Neural crest cell (in vitro differentiated cells): ENCODE data around the gene OR2A2. TPM values are rescaled to one million over a fixed set of nuclear protein-coding genes. Genes with fewer than 3 reads are reported as not detected.

Source experiments
- DNase-seq: peaks from one replicate; pipeline ENCODE4 v3.0.0; 2021; ENCODE audit warnings: low read depth, mixed read lengths, low spot score
- H3K27ac Mint-ChIP-seq: one replicate; pipeline ENCODE4 v1.8.0; 2021; ENCODE audit warnings: mild to moderate bottlenecking, mixed read lengths; ENCODE audit not compliant: unreplicated experiment
- H3K27me3 Mint-ChIP-seq: 2 replicates; pipeline ENCODE4 v1.8.0; 2021; ENCODE audit warnings: low read depth, mild to moderate bottlenecking, mixed read lengths
- H3K36me3 Mint-ChIP-seq: 2 replicates; pipeline ENCODE4 v1.8.0; 2021; ENCODE audit warnings: low read depth, mild to moderate bottlenecking, mixed read lengths
- H3K4me1 Mint-ChIP-seq: 2 replicates; pipeline ENCODE4 v1.8.0; 2021; ENCODE audit warnings: mixed read lengths
- H3K4me3 Mint-ChIP-seq: one replicate; pipeline ENCODE4 v1.8.0; 2021; ENCODE audit warnings: mild to moderate bottlenecking, mixed read lengths
- H3K9me3 Mint-ChIP-seq: 2 replicates; pipeline ENCODE4 v1.8.0; 2021; ENCODE audit warnings: mixed read lengths
- CTCF ChIP-seq: fragments of 200-600 bp; sonication (generic); conservative IDR thresholded peaks from 2 replicates; pipeline ENCODE4 v1.5.0; 2021; ENCODE audit warnings: antibody characterized with exemption, mild to moderate bottlenecking
- total RNA-seq: library from RNA; stranded (reverse); gene quantifications from 2 replicates; pipeline ENCODE4 v1.2.1, GENCODE V29; 2021

The OR2A2 gene
- total RNA-seq, 1 donor from 2014 or later, result not detected

- H3K27ac Mint-ChIP-seq, result no peak within 1 kb of the TSS
- TF ChIP-seq CTCF, result no peak
- DNase-seq, result no peak
- H3K4me1 Mint-ChIP-seq, result no peaks in the 10 kb centered on the region
- no peaks in the 10 kb centered on the region for H3K36me3 Mint-ChIP-seq
- H3K4me3 Mint-ChIP-seq, result no peak within 1 kb of the TSS
- peaks cover 7% of the 10 kb centered on the region for H3K27me3 Mint-ChIP-seq
- no peaks in the 10 kb centered on the region for H3K9me3 Mint-ChIP-seq
These were observed 23.4 kb upstream of the OR2A2 start, which contains the start of gene OR2A12 for GRCh38 chr7:144085978-144086377. Gene OR2A12 (plus strand): TSS chr7:144086278. CDS start chr7:144095108, 8,830 bp downstream.

GRCh38 chr7:144086730-144087129 is 22.7 kb upstream of the OR2A2 start:
- no peak for TF ChIP-seq CTCF
- H3K4me3 Mint-ChIP-seq, result no peak overlapping the region
- H3K36me3 Mint-ChIP-seq, result no peaks in the 10 kb centered on the region
- H3K4me1 Mint-ChIP-seq, result no peaks in the 10 kb centered on the region
- H3K9me3 Mint-ChIP-seq, result peaks cover 4% of the 10 kb centered on the region
- H3K27me3 Mint-ChIP-seq, result peaks cover 10% of the 10 kb centered on the region
- DNase-seq, result no peak
- no peak overlapping the region for H3K27ac Mint-ChIP-seq

GRCh38 chr7:144087230-144087629 is 22.2 kb upstream of the OR2A2 start:
- Mint-ChIP-seq H3K9me3 (peaks cover 4% of the 10 kb centered on the region), H3K4me3 (no peak overlapping the region), H3K27me3 (peaks cover 10% of the 10 kb centered on the region), H3K27ac (no peak overlapping the region), H3K36me3 (no peaks in the 10 kb centered on the region), H3K4me1 (no peaks in the 10 kb centered on the region)
- TF ChIP-seq CTCF, result no peak
- no peak for DNase-seq

- Mint-ChIP-seq H3K27me3 (peaks cover 10% of the 10 kb centered on the region), H3K27ac (no peak overlapping the region), H3K9me3 (peaks cover 4% of the 10 kb centered on the region), H3K4me3 (no peak overlapping the region), H3K4me1 (no peaks in the 10 kb centered on the region), H3K36me3 (no peaks in the 10 kb centered on the region)
- no peak for TF ChIP-seq CTCF
- no peak for DNase-seq
These were observed 18.7 kb upstream of the OR2A2 start for GRCh38 chr7:144090667-144091066.

GRCh38 chr7:144098776-144099175 is 10.6 kb upstream of the OR2A2 start:
- Mint-ChIP-seq H3K9me3 (peaks cover 7% of the 10 kb centered on the region), H3K4me3 (no peak overlapping the region), H3K27me3 (peaks cover 5% of the 10 kb centered on the region), H3K27ac (no peak overlapping the region), H3K36me3 (no peaks in the 10 kb centered on the region), H3K4me1 (no peaks in the 10 kb centered on the region)
- no peak for TF ChIP-seq CTCF
- DNase-seq, result no peak

GRCh38 chr7:144100607-144101006 is 8.8 kb upstream of the OR2A2 start:
- Mint-ChIP-seq H3K4me1 (no peaks in the 10 kb centered on the region), H3K36me3 (no peaks in the 10 kb centered on the region), H3K27ac (no peak overlapping the region), H3K9me3 (peaks cover 7% of the 10 kb centered on the region), H3K4me3 (no peak overlapping the region), H3K27me3 (peaks cover 5% of the 10 kb centered on the region)
- DNase-seq, result no peak
- TF ChIP-seq CTCF, result no peak
